Spleen (tissue), 7 donors: ENCODE results near the gene COL5A2.

ENCODE experiments used
- POLR2A ChIP-seq, 3 donors: fragments of 450-650 bp; IDR thresholded peaks; one replicate each; pipeline ENCODE4 v1.5.1; 2017; ENCODE audit warnings: antibody characterized with exemption in 3 of 3, mild to moderate bottlenecking in 1 of 3
- POLR2AphosphoS5 ChIP-seq, 3 donors: sonication (generic); formaldehyde crosslinking; IDR thresholded peaks; one replicate each; pipeline ENCODE4 v1.5.1; 2017; ENCODE audit warnings: antibody characterized with exemption in 3 of 3
- TF ChIP-seq, protein P1 (sequence below), 11 experiments: fragments of 200-600 bp in 7 of 11; fragments of 450-650 bp in 4 of 11; sonication (generic) in 4 of 11; IDR thresholded peaks in 8 of 11; conservative IDR thresholded peaks in 3 of 11; 1 replicate in 7 of 11; 2 replicates in 4 of 11; pipeline versions ENCODE4 v1.4.0 to v1.8.0; 2016 to 2021; ENCODE audit warnings: antibody characterized with exemption in 11 of 11, inconsistent platforms in 4 of 11, mild to moderate bottlenecking in 1 of 11
- donor health status: DM: no; HTN: no; CAD: no; lungs with moderate emphysema.
- donor health status: DM: no; HTN: no; CAD: no.
- donor health status: DM: no; HTN: no; CAD: no.

DNA sequence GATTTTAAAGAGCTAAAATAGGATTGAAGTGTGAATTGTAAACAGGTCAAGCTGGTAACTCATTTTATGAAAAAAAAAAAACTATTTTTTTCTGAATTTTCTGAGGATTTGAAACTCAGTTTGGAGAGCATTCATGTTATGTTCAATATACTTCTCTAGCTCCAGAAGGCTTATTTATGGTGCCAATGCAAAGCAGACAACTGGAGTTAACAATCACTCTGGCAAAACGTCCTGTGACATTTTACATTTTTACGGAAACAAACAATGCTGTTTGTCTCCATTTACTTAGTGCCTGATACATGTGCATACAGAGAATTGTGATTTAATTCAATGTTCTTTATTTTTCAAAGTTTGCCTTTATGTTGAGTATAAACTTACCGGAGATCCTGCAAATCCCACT lies 96.0 kb downstream of the COL5A2 start:
- TF ChIP-seq, protein P1, sequence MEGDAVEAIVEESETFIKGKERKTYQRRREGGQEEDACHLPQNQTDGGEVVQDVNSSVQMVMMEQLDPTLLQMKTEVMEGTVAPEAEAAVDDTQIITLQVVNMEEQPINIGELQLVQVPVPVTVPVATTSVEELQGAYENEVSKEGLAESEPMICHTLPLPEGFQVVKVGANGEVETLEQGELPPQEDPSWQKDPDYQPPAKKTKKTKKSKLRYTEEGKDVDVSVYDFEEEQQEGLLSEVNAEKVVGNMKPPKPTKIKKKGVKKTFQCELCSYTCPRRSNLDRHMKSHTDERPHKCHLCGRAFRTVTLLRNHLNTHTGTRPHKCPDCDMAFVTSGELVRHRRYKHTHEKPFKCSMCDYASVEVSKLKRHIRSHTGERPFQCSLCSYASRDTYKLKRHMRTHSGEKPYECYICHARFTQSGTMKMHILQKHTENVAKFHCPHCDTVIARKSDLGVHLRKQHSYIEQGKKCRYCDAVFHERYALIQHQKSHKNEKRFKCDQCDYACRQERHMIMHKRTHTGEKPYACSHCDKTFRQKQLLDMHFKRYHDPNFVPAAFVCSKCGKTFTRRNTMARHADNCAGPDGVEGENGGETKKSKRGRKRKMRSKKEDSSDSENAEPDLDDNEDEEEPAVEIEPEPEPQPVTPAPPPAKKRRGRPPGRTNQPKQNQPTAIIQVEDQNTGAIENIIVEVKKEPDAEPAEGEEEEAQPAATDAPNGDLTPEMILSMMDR (IDR thresholded peaks at IDR 0.05 in 8 of 11, conservative IDR thresholded peaks at IDR 0.05 in 3 of 11), result no peak
- no peak for TF ChIP-seq POLR2A (IDR thresholded peaks at IDR 0.05)
- no peak for TF ChIP-seq POLR2AphosphoS5 (IDR thresholded peaks at IDR 0.05)
